22Rv1 (cell line): ENCODE data around the gene CYP2S1.
A peak's percentile ranks its signal among the peaks of the same experiment; 100 is the strongest.
"Not testable (repeated sequence)": the region's sequence is repeated elsewhere in the genome, so short reads cannot be mapped to it uniquely, and the experiment has no call there.

Experiments
- H3K27ac ChIP-seq: fragments of 450-650 bp; 2 replicates; pipeline ENCODE4 v1.5.1; 2017
- ZFX ChIP-seq: fragments of 450-650 bp; IDR thresholded peaks from 2 replicates; pipeline ENCODE4 v1.6.1; 2017; ENCODE audit warnings: antibody characterized with exemption, borderline replicate concordance
- TF ChIP-seq, protein P1 (sequence below): fragments of 450-650 bp; IDR thresholded peaks from 2 replicates; pipeline ENCODE4 v1.5.1; 2017; ENCODE audit warnings: mild to moderate bottlenecking

Gene CYP2S1

DNA sequence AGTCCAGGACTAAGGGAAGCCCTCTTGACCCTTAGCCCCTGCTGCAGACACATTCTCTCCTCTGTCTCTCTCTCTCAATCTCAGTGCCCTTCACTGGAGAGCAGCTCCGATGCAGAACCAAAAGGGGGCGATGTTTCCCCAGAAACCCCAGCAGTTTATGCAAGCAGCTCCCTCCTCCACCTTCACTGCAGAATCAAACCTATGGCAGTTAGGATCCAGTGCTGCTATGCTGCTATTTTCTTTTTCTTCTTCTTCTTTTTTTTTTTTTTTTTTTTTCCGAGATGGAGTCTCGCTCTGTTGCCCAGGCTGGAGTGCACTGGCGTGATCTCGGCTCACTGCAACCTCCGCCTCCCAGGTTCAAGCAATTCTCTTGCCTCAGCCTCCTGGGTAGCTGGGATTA, 11.3 kb downstream of the CYP2S1 start:
- TF ChIP-seq, protein P1, sequence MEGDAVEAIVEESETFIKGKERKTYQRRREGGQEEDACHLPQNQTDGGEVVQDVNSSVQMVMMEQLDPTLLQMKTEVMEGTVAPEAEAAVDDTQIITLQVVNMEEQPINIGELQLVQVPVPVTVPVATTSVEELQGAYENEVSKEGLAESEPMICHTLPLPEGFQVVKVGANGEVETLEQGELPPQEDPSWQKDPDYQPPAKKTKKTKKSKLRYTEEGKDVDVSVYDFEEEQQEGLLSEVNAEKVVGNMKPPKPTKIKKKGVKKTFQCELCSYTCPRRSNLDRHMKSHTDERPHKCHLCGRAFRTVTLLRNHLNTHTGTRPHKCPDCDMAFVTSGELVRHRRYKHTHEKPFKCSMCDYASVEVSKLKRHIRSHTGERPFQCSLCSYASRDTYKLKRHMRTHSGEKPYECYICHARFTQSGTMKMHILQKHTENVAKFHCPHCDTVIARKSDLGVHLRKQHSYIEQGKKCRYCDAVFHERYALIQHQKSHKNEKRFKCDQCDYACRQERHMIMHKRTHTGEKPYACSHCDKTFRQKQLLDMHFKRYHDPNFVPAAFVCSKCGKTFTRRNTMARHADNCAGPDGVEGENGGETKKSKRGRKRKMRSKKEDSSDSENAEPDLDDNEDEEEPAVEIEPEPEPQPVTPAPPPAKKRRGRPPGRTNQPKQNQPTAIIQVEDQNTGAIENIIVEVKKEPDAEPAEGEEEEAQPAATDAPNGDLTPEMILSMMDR = peak; percentile 78
- not testable (repeated sequence) for H3K27ac ChIP-seq

DNA sequence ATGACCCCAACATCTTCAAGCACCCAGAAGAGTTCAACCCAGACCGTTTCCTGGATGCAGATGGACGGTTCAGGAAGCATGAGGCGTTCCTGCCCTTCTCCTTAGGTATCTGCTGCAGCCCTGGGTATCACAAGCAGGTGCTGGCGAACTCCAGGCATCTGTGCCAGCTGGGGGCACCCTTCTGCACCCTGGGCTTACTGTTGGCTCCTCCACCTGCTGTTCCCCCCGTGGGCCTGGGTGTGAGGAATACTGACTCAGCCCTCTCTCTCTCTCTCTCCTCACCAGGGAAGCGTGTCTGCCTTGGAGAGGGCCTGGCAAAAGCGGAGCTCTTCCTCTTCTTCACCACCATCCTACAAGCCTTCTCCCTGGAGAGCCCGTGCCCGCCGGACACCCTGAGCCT, 13.0 kb downstream of the CYP2S1 start:
- H3K27ac ChIP-seq = no peak overlapping the region
- TF ChIP-seq, protein P1 = no peak
- TF ChIP-seq ZFX = no peak

DNA sequence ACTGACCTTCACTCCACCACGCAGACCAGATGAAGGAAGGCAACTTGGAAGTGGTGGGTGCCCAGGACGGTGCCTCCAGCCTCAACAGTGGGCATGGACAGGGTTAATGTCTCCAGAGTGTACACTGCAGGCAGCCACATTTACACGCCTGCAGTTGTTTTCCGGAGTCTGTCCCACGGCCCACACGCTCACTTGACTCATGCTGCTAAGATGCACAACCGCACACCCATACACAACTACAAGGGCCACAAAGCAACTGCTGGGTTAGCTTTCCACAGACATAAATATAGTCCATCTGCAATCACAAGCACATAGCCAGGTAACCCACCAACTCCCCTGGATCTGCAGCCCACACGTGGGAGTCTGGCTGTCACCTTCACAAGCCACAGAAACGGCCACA, 13.4 kb downstream of the CYP2S1 start:
- TF ChIP-seq, protein P1 = no peak
- TF ChIP-seq ZFX = no peak

DNA sequence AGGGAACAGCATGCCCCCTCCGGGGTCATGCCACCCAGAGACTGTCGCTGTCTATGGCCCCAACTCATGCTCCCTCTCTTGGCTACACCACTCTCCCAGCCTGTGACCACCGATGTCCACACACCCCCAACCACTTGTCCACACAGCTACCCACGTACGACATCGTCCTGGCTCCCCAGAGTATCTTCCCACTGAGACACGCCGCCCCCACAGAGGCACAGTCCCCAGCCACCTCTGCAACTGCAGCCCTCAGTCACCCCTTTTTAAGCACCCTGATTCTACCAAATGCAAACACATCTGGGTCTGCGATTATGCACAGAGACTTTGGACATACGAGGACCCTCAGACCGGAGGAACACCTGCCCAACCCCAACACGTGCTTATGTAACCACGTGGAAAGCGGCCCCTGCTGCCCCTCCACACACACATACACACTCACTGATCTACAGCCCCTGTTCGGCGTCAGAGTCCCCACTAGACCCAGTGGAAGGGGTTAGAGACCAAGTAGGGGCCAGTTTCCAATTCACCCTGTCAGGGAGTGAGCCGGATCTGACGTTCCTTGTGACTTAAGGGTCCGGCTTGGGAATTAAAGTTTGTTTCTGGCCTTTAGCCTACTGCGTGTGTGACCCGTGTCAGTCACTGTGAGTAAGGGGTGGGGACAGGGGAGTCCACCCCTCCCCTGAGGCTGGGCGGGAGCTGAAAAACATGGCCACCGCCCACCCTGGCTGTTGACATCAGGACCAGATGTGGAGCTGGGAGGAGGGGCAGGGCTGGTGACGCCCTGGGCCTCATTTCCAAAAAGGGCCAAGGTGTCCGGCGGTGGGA, 14.1 kb downstream of the CYP2S1 start:
- no peak overlapping the region for H3K27ac ChIP-seq
- TF ChIP-seq, protein P1 = no peak
- no peak for TF ChIP-seq ZFX

More for the DNA sequence above, 13.4 kb downstream of the CYP2S1 start:
- no peak overlapping the region for H3K27ac ChIP-seq

DNA sequence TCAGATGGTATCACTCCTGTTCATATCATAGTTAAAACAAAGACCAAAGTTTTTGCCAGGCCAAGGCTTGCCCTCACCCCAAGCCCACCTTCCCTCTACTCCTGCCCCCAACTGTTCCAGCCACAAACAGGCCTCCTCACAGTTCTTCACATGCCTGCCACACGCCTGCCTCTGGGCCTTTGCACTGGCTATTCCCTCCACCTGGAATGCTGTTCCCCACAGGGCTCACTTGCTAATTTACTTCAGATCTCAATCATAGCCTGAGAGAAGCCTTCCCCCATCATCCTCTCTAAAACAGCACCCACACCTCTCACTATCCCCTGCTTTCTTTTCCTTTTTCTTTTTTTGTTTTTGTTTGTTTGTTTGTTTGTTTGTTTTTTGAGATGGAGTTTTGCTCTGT, 21.1 kb downstream of the CYP2S1 start:
- TF ChIP-seq, protein P1 = no peak
- no peak for TF ChIP-seq ZFX
- H3K27ac ChIP-seq = no peak overlapping the region

DNA sequence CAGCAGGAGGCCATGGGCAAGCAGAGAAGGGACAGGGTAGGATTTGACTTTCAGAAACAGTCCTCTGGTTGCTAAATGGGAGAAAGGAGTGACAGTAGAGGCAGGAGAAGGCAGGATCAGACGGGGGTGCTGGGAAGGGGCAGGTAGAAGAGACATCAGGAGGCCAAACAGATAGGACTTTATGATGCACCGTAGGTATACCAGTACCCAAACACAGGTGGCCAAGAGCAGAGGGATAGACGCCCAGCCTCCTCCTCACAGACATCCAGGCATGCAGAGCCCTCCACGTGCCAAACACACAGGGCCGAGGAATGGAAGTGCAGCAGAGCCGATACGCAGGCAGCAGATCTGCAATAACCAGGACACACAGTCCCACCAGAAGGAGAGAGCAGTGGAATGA, 24.7 kb downstream of the CYP2S1 start:
- no peak overlapping the region for H3K27ac ChIP-seq

DNA sequence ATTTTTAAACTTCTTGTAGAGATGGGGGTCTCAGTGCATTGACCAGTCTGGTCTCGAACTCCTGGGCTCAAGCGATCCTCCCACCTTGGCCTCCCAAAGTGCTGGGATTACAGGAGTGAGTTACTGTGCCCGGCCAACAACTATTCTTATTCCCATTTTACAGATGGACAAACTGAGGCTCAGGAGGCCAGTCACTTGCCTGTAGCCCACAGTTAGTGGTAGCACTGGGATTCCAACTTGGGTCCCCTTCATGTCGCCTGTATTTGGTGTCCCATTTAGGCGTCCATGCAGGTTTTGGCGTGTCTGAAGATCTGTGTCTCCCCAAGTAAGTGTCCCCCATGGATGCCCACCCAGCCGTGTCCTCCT, 25.2 kb downstream of the CYP2S1 start:
- TF ChIP-seq, protein P1 = no peak
- TF ChIP-seq ZFX = no peak
- H3K27ac ChIP-seq = no peak overlapping the region

More for the DNA sequence above, 24.7 kb downstream of the CYP2S1 start:
- no peak for TF ChIP-seq ZFX
- TF ChIP-seq, protein P1 = no peak
